ENCODE measurements around the gene MXRA8.

- no peak for TF ChIP-seq CTCF (IDR thresholded peaks at IDR 0.05)
- no peak for TF ChIP-seq POLR2AphosphoS5 (IDR thresholded peaks at IDR 0.05)
- TF ChIP-seq POLR2A (IDR thresholded peaks at IDR 0.05), result no peak
- no peak for TF ChIP-seq EP300 (IDR thresholded peaks at IDR 0.05)
Observed at GRCh38 chr1:1407636-1408318, 49.4 kb upstream of the MXRA8 start.
